Measurements from ENCODE around the gene LRMDA.

DNA sequence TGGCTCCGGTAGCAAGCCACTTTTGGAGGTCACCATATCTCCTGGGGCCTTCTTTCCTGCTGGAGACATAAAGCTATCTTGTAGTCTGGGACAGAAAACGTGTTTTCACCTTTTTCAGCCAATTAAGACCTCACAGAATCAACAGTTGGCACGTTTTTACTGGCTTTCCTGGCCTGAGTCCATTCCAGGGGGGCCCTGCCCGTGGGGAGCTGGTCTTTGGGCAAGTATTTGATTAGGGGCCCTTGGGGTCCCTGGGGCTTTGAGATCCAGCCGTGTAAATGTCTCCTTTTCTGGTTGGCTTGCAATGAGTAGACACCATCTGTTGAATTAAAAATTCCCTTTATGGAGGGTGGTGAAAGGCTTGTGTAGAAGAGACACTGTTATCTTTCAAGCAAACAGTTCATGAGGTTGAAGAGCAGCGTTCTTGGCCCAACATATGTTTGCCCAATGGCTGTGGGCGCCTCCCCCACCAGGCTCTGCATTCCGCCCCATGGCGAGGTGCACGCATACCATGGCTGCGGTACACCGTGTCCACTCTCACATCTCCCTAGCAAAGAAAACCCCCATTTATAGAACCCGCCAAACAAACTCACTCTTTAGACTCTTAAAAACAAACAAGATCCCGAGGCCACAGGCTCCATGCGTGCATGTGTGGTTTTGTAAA lies 593.2 kb downstream of the LRMDA start:
- TF ChIP-seq, protein P1, sequence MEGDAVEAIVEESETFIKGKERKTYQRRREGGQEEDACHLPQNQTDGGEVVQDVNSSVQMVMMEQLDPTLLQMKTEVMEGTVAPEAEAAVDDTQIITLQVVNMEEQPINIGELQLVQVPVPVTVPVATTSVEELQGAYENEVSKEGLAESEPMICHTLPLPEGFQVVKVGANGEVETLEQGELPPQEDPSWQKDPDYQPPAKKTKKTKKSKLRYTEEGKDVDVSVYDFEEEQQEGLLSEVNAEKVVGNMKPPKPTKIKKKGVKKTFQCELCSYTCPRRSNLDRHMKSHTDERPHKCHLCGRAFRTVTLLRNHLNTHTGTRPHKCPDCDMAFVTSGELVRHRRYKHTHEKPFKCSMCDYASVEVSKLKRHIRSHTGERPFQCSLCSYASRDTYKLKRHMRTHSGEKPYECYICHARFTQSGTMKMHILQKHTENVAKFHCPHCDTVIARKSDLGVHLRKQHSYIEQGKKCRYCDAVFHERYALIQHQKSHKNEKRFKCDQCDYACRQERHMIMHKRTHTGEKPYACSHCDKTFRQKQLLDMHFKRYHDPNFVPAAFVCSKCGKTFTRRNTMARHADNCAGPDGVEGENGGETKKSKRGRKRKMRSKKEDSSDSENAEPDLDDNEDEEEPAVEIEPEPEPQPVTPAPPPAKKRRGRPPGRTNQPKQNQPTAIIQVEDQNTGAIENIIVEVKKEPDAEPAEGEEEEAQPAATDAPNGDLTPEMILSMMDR (IDR thresholded peaks at IDR 0.05; ENCODE audit: insufficient read depth, low read length, poor library complexity, severe bottlenecking), result no peak
- TF ChIP-seq EZH2phosphoT487 (conservative IDR thresholded peaks at IDR 0.05; ENCODE audit: low read length), result no peak

Measured in SU-DHL-6 (cell line).